Limb (tissue), 2 donors: Measurements from ENCODE around the gene DNAJC10.

Experiments
- DNase-seq, 2 donors: peaks; one replicate each; pipeline ENCODE4 v3.0.0-alpha.2; 2016; ENCODE audit errors: extremely low spot score in 2 of 2

The DNAJC10 gene

GRCh38 chr2:182784058-182784706 lies 68.1 kb downstream of the DNAJC10 start:
- no peak for DNase-seq

GRCh38 chr2:182784777-182785176 lies 68.7 kb downstream of the DNAJC10 start:
- peak in 1 of 2 donors; percentile 44 for DNase-seq

GRCh38 chr2:182792441-182792840 lies 76.4 kb downstream of the DNAJC10 start:
- no peak for DNase-seq

- DNase-seq, result no peak
Observed at GRCh38 chr2:182798736-182799135, 82.7 kb downstream of the DNAJC10 start.

- no peak for DNase-seq
Observed at GRCh38 chr2:182804128-182804527, 88.1 kb downstream of the DNAJC10 start.

- DNase-seq, result no peak
Observed at GRCh38 chr2:182807319-182807718, 91.3 kb downstream of the DNAJC10 start.

GRCh38 chr2:182810087-182810486 lies 94.0 kb downstream of the DNAJC10 start:
- no peak for DNase-seq

- no peak for DNase-seq
Observed at GRCh38 chr2:182814380-182814779, 98.3 kb downstream of the DNAJC10 start.

- no peak for DNase-seq
Observed at GRCh38 chr2:182814804-182815203, 98.7 kb downstream of the DNAJC10 start.

GRCh38 chr2:182816866-182817265 lies 100.8 kb downstream of the DNAJC10 start:
- DNase-seq, result no peak

GRCh38 chr2:182817558-182817957 lies 101.5 kb downstream of the DNAJC10 start:
- DNase-seq, result no peak

GRCh38 chr2:182818501-182818900 lies 102.4 kb downstream of the DNAJC10 start:
- DNase-seq, result no peak

- DNase-seq, result no peak
Observed at GRCh38 chr2:182818925-182819324, 102.9 kb downstream of the DNAJC10 start.

GRCh38 chr2:182819412-182819811 lies 103.4 kb downstream of the DNAJC10 start:
- DNase-seq, result no peak

GRCh38 chr2:182821182-182821581 lies 105.1 kb downstream of the DNAJC10 start:
- DNase-seq, result no peak

- no peak for DNase-seq
Observed at GRCh38 chr2:182822733-182823132, 106.7 kb downstream of the DNAJC10 start.

- no peak for DNase-seq
Observed at GRCh38 chr2:182824056-182824766, 108.2 kb downstream of the DNAJC10 start.

- no peak for DNase-seq
Observed at GRCh38 chr2:182824767-182825158, 108.7 kb downstream of the DNAJC10 start.

GRCh38 chr2:182826064-182826463 lies 110.0 kb downstream of the DNAJC10 start:
- no peak for DNase-seq

- no peak for DNase-seq
Observed at GRCh38 chr2:182826496-182826895, 110.4 kb downstream of the DNAJC10 start.

GRCh38 chr2:182827182-182827879 lies 111.3 kb downstream of the DNAJC10 start:
- DNase-seq, result no peak

GRCh38 chr2:182831101-182831500 lies 115.0 kb downstream of the DNAJC10 start:
- no peak for DNase-seq

GRCh38 chr2:182831921-182832320 lies 115.9 kb downstream of the DNAJC10 start:
- no peak for DNase-seq
